ENCODE data around the gene TLN1. TPM values are rescaled to one million over a fixed set of nuclear protein-coding genes. Genes with fewer than 3 reads are reported as not detected.

The TLN1 gene
- total and polyA plus RNA-seq, 11 donors: 152 to 373 (median 257) TPM

DNA sequence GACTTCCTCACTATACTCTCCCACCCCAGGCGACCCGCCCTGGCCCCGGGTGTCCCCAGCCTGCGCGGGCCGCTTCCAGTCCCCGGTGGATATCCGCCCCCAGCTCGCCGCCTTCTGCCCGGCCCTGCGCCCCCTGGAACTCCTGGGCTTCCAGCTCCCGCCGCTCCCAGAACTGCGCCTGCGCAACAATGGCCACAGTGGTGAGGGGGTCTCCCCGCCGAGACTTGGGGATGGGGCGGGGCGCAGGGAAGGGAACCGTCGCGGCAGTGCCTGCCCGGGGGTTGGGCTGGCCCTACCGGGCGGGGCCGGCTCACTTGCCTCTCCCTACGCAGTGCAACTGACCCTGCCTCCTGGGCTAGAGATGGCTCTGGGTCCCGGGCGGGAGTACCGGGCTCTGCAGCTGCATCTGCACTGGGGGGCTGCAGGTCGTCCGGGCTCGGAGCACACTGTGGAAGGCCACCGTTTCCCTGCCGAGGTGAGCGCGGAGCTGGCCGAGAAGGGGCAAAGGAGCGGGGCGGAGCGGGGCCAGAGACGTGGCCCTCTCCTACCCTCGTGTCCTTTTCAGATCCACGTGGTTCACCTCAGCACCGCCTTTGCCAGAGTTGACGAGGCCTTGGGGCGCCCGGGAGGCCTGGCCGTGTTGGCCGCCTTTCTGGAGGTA, 56.1 kb downstream of the TLN1 start:
- DNase-seq (peak in 3 of 5 donors; percentile 59 to 78 (median 60)), ATAC-seq (peak in 3 of 4 donors; percentile 39 to 55 (median 47))
- Histone ChIP-seq H3K36me3 (no peaks in the 10 kb centered on the region), H3K9me3 (no peaks in the 10 kb centered on the region), H3K4me3 (peak overlapping the region; percentile 27 to 65 (median 58)), H3K4me1 (peaks cover 0 to 21% (median 11%) of the 10 kb centered on the region in 12 donors), H3K27ac (no peak overlapping the region), H3K27me3 (peaks cover 0 to 8% (median 0%) of the 10 kb centered on the region in 9 donors)
- WGBS, 4 donors: 3 to 7% (median 5%) methylated on average over 38 to 51 of the region's 51 CpGs
- no peak for TF ChIP-seq POLR2A (IDR thresholded peaks at IDR 0.05)
- TF ChIP-seq, protein P1, sequence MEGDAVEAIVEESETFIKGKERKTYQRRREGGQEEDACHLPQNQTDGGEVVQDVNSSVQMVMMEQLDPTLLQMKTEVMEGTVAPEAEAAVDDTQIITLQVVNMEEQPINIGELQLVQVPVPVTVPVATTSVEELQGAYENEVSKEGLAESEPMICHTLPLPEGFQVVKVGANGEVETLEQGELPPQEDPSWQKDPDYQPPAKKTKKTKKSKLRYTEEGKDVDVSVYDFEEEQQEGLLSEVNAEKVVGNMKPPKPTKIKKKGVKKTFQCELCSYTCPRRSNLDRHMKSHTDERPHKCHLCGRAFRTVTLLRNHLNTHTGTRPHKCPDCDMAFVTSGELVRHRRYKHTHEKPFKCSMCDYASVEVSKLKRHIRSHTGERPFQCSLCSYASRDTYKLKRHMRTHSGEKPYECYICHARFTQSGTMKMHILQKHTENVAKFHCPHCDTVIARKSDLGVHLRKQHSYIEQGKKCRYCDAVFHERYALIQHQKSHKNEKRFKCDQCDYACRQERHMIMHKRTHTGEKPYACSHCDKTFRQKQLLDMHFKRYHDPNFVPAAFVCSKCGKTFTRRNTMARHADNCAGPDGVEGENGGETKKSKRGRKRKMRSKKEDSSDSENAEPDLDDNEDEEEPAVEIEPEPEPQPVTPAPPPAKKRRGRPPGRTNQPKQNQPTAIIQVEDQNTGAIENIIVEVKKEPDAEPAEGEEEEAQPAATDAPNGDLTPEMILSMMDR (IDR thresholded peaks at IDR 0.05): peak in 2 of 12 donors; percentile 16 to 17
- intact Hi-C loops (cut with DNase I): loop anchor here in 1 of 10 donors (5.0 kb wide), 1 partner anchor 36 kb away; no protein-coding TSS in a partner anchor

DNA sequence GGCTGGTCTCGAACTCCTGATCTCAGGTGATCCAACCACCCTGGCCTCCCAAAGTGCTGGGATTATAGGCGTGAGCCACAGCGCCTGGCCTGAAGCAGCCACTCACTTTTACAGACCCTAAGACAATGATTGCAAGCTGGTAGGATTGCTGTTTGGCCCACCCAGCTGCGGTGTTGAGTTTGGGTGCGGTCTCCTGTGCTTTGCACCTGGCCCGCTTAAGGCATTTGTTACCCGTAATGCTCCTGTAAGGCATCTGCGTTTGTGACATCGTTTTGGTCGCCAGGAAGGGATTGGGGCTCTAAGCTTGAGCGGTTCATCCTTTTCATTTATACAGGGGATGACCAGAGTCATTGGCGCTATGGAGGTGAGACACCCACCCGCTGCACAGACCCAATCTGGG, 56.8 kb downstream of the TLN1 start:
- peak overlapping the region; percentile 27 to 65 (median 58) for H3K4me3 ChIP-seq
- ATAC-seq: no peak
- H3K9me3 ChIP-seq: no peaks in the 10 kb centered on the region
- no peaks in the 10 kb centered on the region for H3K36me3 ChIP-seq
- peaks cover 0 to 8% (median 0%) of the 10 kb centered on the region in 9 donors for H3K27me3 ChIP-seq
- H3K27ac ChIP-seq: no peak overlapping the region
- H3K4me1 ChIP-seq: peaks cover 0 to 21% (median 11%) of the 10 kb centered on the region in 12 donors
- intact Hi-C loops (cut with DNase I): loop anchor here in 1 of 10 donors (5.0 kb wide), 1 partner anchor 37 kb away; no protein-coding TSS in a partner anchor
- no peak for TF ChIP-seq POLR2A (IDR thresholded peaks at IDR 0.05)
- TF ChIP-seq, protein P1 (IDR thresholded peaks at IDR 0.05): no peak
- DNase-seq: no peak
- WGBS, 4 donors: 40 to 58% (median 47%) methylated on average over 11 to 13 of the region's 13 CpGs

DNA sequence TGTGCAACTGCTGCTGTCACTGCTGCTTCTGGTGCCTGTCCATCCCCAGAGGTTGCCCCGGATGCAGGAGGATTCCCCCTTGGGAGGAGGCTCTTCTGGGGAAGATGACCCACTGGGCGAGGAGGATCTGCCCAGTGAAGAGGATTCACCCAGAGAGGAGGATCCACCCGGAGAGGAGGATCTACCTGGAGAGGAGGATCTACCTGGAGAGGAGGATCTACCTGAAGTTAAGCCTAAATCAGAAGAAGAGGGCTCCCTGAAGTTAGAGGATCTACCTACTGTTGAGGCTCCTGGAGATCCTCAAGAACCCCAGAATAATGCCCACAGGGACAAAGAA, 58.0 kb downstream of the TLN1 start:
- Histone ChIP-seq H3K27me3 (peaks cover 0 to 8% (median 0%) of the 10 kb centered on the region in 9 donors), H3K4me1 (peaks cover 0 to 21% (median 11%) of the 10 kb centered on the region in 12 donors), H3K36me3 (no peaks in the 10 kb centered on the region), H3K4me3 (no peak overlapping the region), H3K9me3 (no peaks in the 10 kb centered on the region), H3K27ac (no peak overlapping the region)
- WGBS, 4 donors: 77 to 80% (median 79%) methylated on average over 3 of the region's 3 CpGs
- no peak for TF ChIP-seq POLR2A (IDR thresholded peaks at IDR 0.05)
- TF ChIP-seq, protein P1 (IDR thresholded peaks at IDR 0.05): no peak
- ATAC-seq (no peak), DNase-seq (no peak)
- intact Hi-C loops (cut with DNase I): no loop called here

DNA sequence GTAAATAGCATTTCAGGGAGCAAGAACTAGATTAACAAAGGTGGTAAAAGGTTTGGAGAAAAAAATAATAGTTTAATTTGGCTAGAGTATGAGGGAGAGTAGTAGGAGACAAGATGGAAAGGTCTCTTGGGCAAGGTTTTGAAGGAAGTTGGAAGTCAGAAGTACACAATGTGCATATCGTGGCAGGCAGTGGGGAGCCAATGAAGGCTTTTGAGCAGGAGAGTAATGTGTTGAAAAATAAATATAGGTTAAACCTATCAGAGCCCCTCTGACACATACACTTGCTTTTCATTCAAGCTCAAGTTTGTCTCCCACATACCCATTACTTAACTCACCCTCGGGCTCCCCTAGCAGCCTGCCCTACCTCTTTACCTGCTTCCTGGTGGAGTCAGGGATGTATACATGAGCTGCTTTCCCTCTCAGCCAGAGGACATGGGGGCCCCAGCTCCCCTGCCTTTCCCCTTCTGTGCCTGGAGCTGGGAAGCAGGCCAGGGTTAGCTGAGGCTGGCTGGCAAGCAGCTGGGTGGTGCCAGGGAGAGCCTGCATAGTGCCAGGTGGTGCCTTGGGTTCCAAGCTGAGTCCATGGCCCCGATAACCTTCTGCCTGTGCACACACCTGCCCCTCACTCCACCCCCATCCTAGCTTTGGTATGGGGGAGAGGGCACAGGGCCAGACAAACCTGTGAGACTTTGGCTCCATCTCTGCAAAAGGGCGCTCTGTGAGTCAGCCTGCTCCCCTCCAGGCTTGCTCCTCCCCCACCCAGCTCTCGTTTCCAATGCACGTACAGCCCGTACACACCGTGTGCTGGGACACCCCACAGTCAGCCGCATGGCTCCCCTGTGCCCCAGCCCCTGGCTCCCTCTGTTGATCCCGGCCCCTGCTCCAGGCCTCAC, 58.6 kb downstream of the TLN1 start, which contains the start of gene CA9:
Gene CA9, plus strand, starts transcription at position 797 of the 893 bp plus-strand sequence. Its CDS starts 32 bp downstream, at position 829.
- peak in 3 of 5 donors; percentile 67 to 72 (median 70) for DNase-seq
- intact Hi-C loops (cut with DNase I): no loop called here
- ATAC-seq: peak; percentile 70 to 88 (median 82)
- peak within 1 kb of the TSS in 2 of 12 donors; percentile 9 to 30 for H3K27ac ChIP-seq
- no peak within 1 kb of the TSS for H3K4me3 ChIP-seq
- TF ChIP-seq POLR2A (IDR thresholded peaks at IDR 0.05): no peak
- TF ChIP-seq, protein P1 (IDR thresholded peaks at IDR 0.05): no peak
- no peaks in the 10 kb centered on the region for H3K36me3 ChIP-seq
- H3K27me3 ChIP-seq: peaks cover 0 to 8% (median 0%) of the 10 kb centered on the region in 9 donors
- 55 to 70% (median 61%) methylated on average over 6 to 10 of the region's 10 CpGs for WGBS, 4 donors
- H3K9me3 ChIP-seq: no peaks in the 10 kb centered on the region
- peaks cover 0 to 21% (median 11%) of the 10 kb centered on the region in 12 donors for H3K4me1 ChIP-seq

Measured in heart left ventricle (tissue), 16 donors.